GM19239 (cell line): ENCODE data around the gene TPCN2.
"Not testable (repeated sequence)": the region's sequence is repeated elsewhere in the genome, so short reads cannot be mapped to it uniquely, and the experiment has no call there.

Source experiments
- DNase-seq: peaks from one replicate; pipeline ENCODE4 v3.0.0; 2011; ENCODE audit warnings: low spot score; ENCODE audit not compliant: insufficient read length
- FAIRE-seq: peaks from 2 replicates; lab custom pipeline; 2011; peaks lifted over from hg19 to GRCh38; lab: Jason Lieb, UNC

TPCN2 gene

DNA sequence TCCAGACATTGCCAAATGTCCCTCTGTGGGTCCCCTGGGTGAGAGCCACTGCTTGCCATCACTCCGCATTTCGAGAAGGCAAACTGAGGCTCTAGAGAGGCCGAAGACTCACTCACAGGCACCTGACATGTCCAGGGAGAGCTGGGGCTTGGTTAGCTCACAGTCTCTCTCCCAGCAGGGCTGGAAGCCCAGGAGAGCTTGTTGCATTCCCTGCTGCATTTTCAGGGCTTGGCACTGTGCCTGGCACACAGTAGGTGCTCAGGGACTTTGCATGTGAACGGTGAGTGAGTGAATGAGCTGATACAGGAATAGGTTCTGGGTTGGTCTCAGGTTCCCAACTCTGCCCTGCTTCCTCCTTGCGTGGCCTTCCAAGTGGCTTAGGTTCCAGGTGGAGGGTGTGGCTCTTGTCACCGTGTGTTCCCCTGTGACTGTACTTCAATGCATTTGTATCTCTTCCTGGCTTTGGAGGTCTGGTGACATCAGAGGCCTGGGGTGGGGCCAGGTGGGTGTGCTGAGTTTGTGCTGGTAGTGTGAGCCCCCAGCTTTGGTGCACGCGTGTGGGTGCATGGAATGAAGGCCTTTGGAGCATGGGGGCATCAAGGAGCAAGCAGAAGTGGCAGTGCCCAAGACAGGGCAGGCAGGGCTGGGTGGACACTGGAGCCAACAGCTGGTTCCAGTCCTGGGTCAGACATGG, 88.6 kb downstream of the TPCN2 start:
- DNase-seq (no peak), FAIRE-seq (no peak)

DNA sequence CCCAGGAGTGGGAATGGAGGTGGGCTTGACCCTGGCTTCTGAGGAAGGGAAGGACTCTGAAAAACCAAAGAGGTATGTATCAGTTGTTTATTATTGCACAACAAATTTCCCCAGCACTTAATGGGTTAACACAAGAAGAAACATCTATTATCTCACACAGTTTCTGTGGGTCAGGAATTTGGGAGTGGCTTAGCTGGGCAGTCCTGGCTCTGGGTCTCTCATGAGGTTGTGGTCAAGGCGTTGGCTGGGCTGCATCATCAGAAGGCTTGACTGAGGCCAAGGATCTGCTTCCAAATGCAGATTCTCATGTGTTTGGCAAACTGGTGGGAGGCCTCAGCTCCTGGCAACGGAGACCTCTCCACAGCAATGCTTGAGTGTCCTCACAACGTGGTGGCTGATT, 89.5 kb downstream of the TPCN2 start:
- DNase-seq (no peak), FAIRE-seq (no peak)

DNA sequence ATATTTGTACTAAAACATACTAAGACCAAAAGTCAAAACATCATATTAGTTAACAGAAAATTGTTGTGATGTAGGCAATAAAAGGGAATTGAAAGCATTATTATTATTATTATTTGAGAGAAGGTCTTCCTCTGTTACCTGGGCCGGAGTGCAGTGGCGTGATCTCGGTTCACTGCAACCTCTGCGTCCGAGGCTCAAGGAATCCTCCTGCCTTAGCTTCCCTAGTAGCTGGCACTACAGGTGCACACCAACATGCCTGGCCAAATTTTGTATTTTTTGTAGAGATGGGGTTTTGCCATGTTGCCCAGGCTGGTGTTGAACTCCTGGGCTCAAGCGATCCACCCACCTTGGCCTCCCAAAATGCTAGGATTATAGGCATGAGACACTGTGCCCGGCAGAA, 91.4 kb downstream of the TPCN2 start:
- not testable (repeated sequence) for FAIRE-seq, DNase-seq

DNA sequence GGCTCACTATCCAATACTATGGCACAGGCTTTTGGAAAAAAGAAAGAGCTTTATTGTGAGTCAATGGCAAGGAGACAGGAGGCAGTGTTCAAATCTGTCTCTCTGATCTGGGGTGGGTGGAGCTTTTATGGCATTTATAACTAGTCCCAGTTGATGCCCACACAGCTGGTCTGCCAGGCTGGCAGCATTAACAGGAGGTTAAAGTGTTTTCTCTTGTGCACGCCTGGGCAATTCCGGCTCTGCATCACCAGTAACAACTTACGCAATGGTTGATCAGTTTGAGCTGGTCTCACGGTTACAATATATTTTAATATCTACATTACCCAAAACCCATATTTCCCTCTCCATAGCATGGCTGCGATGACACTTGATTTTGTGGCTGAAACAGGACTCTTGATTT, 91.9 kb downstream of the TPCN2 start:
- DNase-seq (no peak), FAIRE-seq (no peak)

DNA sequence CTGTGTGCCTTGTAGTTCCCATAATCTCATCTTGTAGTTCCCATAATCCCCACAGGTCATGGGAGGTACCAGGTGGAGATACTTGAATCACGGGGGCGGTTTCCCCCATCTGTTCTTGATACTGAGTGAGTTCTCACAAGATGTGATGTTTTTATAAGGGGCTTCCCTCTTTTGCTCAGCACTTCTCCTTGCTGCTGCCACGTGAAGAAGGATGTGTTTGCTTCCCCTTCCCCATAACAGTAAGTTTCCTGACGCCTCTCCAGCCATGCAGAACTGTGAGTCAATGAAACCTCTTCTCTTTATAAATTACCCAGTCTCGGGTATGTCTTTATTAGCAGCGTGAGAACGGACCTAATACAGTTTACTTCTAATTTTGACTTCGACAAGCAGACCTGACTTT, 93.0 kb downstream of the TPCN2 start:
- FAIRE-seq (no peak), DNase-seq (no peak)

DNA sequence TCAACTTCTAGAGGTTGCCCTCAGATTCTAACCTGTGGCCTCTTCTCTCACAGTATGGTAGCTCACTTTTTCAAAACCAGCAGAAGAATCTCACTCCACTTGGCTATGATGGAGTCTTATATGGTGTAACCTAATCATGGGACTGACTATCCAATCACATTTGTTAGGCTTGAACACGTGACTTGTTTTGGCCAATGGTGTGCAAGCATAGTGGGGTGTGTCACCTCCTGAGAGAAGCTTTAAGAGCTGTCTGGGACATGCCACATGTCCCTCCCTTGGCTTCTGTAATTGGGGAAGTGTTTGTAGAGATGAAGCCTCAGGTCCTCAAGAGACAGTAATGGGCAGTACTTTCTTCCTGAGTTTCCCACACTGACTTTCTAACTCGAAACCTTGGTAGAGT, 94.2 kb downstream of the TPCN2 start:
- FAIRE-seq (no peak), DNase-seq (no peak)

DNA sequence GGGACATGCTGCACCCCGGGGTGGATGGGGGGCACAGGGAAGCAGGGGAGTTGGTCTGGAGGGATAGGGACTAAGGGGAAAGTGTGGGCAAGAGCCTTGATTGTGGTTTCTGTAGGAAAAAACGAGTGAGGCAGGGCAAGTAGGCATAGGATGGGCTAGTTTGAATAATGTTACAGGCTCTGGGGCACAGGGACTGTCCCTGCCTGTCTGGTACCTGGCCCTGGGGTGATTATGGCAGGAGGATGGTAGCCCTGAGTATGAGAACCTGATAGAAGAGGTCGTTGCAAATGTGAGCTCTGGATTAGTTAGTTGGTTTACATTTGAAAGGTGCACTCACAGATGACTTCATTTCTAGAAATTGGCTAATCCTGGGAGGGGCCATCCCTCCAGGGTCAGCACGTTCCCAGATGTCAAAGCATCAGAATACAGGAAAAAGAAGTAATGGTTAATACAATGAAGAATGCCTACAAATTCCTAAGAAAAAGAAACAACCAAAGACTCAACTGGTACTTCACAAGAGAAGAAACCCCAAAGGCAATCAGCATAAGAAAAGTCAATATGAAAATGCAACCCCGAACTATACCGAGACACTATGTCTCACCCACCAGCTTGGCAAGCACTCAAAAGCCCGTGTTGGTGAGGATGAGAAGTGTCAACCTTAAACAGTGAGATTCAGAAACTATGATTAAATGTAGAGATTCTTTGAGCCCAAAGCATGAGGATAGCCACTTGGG, 95.8 kb downstream of the TPCN2 start:
- FAIRE-seq (no peak), DNase-seq (no peak)

DNA sequence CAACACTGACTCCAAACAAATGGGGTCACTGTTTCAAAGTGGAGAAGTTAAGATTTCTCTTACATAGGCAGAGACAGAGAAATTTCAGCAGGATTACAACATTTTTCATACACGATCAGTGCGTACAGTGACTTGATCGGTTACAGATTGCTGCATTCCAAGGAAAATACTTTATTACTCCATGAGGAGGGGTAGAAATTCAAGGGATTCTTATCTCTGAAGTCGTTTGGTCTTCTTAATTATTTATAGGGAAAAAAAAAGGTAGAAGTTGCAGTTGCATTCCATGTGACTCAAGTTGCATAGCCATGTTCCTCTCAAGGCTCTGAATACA, 96.3 kb downstream of the TPCN2 start:
- no peak for DNase-seq
- no peak for FAIRE-seq

DNA sequence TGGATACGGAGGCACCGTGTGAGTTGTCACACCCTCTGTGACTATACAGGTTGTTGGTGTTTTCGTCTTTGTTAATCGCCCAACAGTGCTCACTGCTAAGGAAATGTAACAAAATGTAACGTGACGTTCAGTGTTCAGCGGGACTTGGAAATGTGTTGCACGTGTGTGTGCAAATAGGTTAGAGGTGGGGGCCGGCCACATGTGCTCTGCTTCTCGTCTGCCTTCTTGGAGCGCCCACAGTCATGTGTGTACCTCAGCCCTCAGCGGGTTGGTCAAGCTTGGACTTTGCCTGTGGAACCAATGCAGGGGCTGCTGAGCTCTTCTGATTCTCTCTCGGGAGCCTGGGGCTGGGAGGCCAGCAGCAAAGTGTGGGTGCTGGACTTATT, 99.6 kb downstream of the TPCN2 start:
- FAIRE-seq: no peak
- DNase-seq: no peak

DNA sequence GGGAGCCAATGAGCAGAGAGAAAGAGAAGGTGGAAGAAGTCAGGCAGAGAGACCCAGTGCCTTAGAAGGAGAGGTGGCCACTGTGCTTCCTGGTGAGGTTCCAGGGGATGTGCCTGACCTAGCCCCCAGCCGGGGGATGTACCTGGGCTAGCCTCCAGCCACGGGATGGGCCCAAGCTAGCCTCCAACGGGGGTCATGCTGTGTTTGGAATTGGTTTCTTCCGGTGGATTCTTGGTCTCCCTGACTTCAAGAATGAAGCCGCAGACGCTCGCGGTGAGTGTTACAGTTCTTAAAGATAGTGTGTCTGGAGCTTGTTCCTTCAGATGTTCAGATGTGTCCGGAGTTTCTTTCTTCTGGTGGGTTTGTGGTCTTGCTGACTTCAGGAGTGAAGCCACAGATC, 100.1 kb downstream of the TPCN2 start:
- FAIRE-seq: no peak
- DNase-seq: no peak

DNA sequence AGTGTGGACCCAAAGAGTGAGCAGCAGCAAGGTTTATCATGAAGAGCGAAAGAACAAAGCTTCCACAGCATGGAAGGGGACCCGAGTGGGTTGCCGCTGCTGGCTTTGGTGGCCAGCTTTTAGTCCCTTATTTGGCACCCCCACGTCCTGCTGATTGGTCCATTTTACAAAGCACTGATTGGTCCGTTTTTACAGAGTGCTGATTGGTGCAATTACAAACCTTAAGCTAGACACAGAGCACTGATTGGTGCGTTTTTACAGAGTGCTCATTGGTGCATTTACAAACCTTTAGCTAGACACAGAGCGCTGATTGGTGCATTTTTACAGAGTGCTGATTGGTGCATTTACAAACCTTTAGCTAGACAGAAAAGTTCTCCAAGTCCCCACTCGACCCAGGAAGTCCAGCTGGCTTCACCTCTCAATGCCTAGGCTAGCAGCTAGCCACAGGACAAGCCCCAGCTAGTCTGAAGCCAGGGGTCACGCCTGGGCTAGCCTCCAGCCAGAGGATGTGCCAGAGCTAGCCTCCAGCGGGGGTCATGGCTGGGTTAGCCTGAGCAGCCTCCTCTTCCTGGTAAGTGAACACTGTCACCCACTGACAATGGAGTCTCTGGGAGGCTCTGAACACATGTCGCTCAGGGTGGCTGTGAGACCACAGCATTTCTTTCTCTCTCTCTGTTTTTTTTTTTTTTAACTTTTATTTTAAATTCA, 100.8 kb downstream of the TPCN2 start:
- DNase-seq, FAIRE-seq: not testable (repeated sequence)

DNA sequence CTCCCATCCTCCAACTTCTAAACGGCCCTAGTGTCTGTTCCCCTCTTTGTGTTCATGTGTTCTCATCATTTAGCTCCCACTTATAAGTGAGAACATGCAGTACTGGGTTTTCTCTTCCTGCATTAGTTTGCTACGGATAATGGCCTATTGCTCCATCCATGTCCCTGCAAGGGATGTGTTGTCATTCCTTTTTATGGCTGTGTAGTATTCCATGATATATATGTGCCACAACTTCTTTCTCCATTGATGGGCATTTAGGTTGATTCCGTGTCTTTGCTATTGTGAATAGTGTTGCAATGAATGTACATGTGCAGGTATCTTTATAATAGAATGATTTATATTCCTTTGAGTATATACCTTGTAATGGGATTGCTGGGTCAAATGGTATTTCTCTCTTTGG, 101.4 kb downstream of the TPCN2 start:
- DNase-seq: no peak
- FAIRE-seq: no peak

DNA sequence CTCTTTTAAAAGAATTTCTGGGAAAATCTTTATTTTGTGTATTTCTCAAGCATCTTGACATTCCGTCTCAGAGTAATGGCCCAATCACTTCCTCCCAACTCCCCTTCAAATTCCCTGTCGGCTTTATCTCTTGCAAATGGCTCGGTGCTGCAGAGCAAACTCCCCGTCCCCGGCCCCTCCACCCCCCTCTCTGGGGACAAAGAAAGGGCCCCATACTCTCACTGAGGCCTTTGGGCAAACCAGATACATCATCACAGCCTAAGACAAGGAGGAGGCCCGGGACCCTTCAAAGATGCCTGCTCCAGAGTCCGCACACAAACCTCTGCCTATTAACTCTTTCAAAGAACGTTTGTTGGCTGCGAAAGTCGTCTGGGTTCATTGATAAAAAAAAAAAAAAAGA, 103.1 kb downstream of the TPCN2 start:
- FAIRE-seq: no peak

DNA sequence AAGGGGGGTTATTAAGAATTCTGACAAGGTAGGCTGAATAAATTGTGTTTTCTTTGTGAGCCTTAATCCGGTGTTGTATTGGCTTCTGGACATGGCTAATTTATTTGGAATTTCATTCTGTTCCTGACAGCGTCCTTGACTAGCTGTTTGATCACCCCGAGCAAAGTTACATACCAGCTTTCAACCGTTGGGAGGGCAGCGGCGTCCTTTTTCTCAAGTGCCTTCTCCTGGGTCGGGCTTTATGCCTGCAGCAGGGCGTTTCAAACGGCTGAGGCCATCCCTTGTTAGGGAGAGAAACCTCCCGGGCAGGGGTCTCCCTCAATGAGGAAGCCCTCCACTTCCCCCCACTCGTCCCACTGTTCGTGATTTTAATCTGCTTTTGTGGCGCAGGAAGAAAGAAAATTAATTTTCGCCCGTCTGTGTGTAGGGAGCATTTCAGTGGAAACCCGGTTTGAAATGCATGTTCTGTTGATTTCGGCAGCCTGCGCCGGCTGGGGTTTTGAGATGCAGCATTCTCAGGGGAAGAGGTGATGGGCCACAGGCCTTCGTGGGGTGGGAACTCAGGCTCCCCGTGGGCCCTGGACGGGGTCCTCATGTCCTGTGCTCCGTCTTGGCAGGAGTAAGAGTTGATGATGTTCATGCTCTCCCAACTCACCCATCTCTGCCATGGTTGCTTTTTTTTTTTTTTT, 104.1 kb downstream of the TPCN2 start:
- no peak for FAIRE-seq
- DNase-seq: no peak

More for the DNA sequence above, 103.1 kb downstream of the TPCN2 start:
- no peak for DNase-seq

DNA sequence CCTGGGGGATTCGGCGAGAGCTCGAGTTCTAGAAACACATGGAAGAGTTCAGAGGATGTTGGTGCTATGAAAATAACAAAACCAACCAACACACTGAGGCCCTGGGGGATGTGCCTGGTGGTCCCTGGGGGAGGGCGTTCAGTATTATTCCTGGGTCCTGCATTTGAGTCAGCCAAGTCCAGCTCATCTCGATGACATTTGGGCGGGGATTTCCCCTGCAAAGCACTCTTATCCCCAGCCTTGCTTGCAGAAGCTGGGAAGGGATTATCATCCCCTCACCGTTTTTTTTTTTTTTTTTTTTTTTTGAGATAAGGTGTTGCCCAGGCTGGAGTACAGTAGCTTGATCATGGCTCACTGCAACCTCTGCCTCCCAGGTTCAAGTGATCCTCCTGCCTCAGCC, 104.9 kb downstream of the TPCN2 start:
- FAIRE-seq (no peak), DNase-seq (no peak)

DNA sequence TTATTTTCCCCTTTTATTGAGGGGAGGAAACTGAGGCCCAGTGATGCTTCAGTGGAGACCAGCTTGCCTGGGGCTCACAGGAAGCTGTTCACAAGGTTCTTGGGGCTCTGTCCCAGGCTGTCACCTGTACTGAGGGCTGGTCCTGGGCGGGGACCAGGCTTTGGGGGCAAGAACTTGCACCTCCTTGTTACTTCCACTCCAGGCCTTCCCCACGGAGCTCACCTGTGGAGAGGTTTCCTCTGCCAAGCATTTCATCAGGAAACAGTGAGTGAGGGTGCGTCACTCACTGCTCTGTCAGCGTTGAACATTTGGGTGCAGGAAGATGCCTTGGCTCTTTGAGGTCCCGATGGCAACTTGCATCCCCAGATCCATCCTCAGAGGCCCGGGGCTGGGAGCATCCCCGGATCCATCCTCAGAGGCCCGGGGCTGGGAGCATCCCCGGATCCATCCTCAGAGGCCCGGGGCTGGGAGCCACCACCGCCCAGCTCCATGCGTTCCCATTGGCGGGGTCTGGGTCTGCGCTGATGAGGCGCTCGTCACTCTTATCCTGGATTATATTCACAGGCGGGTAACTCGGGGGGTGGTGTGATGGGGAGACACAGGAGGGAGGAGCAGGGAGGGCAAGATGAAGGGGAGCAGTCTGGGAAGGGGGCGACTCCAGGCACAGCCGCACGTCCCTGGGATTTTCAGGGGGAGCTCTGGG, 105.6 kb downstream of the TPCN2 start:
- DNase-seq (no peak), FAIRE-seq (no peak)

DNA sequence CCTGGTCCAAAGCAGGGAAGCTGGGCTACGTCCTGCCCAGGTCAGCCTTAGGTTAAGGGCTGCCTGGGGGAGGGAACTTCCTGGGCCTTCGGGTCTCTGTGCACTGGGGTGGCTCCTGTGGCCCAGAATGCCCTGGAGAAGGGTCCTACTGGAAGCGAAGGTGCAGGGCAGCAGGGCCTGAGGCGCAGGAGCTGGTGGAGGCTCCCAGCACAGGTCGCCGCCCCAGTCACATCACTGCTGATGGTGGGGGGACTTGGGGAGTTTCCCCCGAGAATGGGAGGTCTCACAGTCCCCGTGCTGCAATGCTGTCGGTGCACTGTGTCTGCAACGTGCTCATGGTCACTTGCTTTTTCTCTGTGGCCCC, 106.2 kb downstream of the TPCN2 start:
- DNase-seq: no peak
- no peak for FAIRE-seq

DNA sequence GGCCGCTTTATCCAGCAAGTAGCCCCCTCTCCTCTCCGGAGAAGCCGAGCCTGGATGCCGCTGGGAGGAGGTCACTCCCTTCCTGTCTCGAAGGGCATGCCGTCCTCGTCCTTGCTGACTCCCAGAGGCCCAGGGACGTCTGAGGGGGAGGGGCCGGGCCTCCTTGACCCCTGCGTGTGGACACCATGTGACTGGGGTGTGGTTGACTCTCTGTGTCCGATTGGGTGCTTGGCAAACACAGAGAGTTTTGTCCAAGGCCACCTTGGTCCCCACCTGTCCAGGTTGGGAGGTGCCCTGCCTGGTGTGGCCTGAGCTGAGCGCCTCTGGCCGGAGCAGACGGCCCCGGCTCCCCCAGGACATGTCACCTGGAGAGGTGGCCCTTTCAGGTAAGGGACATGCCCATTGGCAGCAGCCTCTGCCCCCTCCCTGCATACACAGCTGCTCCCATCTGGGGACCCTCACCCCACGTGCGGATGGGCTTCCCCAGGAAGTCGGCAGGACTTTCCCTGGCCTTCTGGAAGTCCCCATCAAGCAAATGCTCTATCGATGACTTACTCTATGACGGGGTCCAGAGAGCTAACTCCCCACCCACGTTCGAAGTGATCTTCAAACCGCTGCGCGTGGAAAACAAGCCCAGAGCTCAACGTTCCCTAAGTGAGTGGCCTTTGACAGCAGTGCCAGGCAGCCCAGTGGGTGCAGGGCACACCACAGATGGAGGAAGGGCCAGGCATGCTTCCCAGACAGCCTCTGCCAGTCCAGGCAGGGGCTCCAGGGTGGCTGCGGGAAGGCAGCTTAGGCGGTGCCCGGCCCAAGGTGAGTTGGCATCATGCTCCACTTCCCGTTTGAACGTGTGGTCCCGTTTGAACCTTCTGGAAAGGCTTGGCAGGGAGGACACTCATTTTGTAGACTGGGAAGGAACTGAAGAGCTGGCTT, 106.8 kb downstream of the TPCN2 start, which contains the start of gene SMIM38:
TSS of gene SMIM38 (plus strand) at position 634 of the 933 bp plus-strand sequence. CDS start 1,912 bp downstream, outside the sequence.
- DNase-seq (no peak), FAIRE-seq (no peak)

DNA sequence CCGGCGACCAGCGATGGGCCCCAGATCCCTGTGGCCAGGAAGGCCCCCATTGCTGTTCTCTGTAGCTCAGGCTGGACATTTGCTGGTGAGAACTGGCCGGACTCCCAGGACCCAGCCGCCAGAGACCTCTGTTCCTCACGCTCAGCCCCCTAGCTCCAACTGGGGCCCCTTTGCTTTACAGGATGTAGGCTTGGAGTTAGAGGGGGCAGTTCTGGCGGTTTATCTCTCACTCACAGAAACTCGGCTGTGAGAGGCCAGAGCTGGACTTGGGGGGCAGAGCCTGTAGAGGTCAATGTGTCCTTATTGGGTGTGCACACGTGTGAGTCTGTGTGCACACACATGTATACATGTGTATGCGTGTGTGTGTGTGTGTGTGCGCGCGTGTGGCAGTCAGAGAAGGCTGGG, 107.5 kb downstream of the TPCN2 start:
- DNase-seq (no peak), FAIRE-seq (no peak)
